ENCODE measurements around the gene DNASE1L1.

DNASE1L1 gene

GRCh38 chrX:154441984-154442707 is 33.1 kb upstream of the DNASE1L1 start:
- TF ChIP-seq CTCF (IDR thresholded peaks at IDR 0.05; ENCODE audit: low read depth, low read length), result no peak
- DNase-seq (ENCODE audit: low read depth in 2 of 2), result no peak
- no peak overlapping the region for H3K4me3 ChIP-seq (replicated peaks in 1 of 2; ENCODE audit: low read depth in 2 of 2, low read length in 2 of 2)

- no peak for TF ChIP-seq CTCF (IDR thresholded peaks at IDR 0.05; ENCODE audit: low read depth, low read length)
- H3K4me3 ChIP-seq (replicated peaks in 1 of 2; ENCODE audit: low read depth in 2 of 2, low read length in 2 of 2), result no peak overlapping the region
- no peak for DNase-seq (ENCODE audit: low read depth in 2 of 2)
These were observed 32.5 kb upstream of the DNASE1L1 start for GRCh38 chrX:154441564-154441963.

GRCh38 chrX:154440623-154441357 is 31.7 kb upstream of the DNASE1L1 start:
- no peak overlapping the region for H3K4me3 ChIP-seq (replicated peaks in 1 of 2; ENCODE audit: low read depth in 2 of 2, low read length in 2 of 2)
- TF ChIP-seq CTCF (IDR thresholded peaks at IDR 0.05; ENCODE audit: low read depth, low read length), result no peak
- DNase-seq (ENCODE audit: low read depth in 2 of 2), result no peak

- no peak for DNase-seq (ENCODE audit: low read depth in 2 of 2)
- no peak for TF ChIP-seq CTCF (IDR thresholded peaks at IDR 0.05; ENCODE audit: low read depth, low read length)
- no peak overlapping the region for H3K4me3 ChIP-seq (replicated peaks in 1 of 2; ENCODE audit: low read depth in 2 of 2, low read length in 2 of 2)
These were observed 30.8 kb upstream of the DNASE1L1 start for GRCh38 chrX:154439841-154440240.

- TF ChIP-seq CTCF (IDR thresholded peaks at IDR 0.05; ENCODE audit: low read depth, low read length), result no peak
- H3K4me3 ChIP-seq (replicated peaks in 1 of 2; ENCODE audit: low read depth in 2 of 2, low read length in 2 of 2), result peak overlapping the region; percentile 67 to 70
- no peak for DNase-seq (ENCODE audit: low read depth in 2 of 2)
These were observed 29.2 kb upstream of the DNASE1L1 start for GRCh38 chrX:154437971-154438893.

GRCh38 chrX:154436983-154437752 is 28.1 kb upstream of the DNASE1L1 start, which contains the start of gene GDI1:
Gene GDI1 (plus strand): TSS chrX:154437154. CDS start chrX:154437255, 101 bp downstream.
- peak; percentile 59 to 65 for DNase-seq (ENCODE audit: low read depth in 2 of 2)
- TF ChIP-seq CTCF (IDR thresholded peaks at IDR 0.05; ENCODE audit: low read depth, low read length), result no peak
- peak within 1 kb of the TSS; percentile 67 to 70 for H3K4me3 ChIP-seq (replicated peaks in 1 of 2; ENCODE audit: low read depth in 2 of 2, low read length in 2 of 2)

Data from cardiac fibroblast (primary cell).